AG08395 (cell line): ENCODE results near the gene ACSF3.

Source experiments
- DNase-seq: peaks from one replicate; pipeline ENCODE4 v3.0.0; 2012; ENCODE audit warnings: mixed read lengths, low spot score

Gene ACSF3

GRCh38 chr16:89131783-89132182, 38.1 kb downstream of the ACSF3 start:
- no peak for DNase-seq

DNA sequence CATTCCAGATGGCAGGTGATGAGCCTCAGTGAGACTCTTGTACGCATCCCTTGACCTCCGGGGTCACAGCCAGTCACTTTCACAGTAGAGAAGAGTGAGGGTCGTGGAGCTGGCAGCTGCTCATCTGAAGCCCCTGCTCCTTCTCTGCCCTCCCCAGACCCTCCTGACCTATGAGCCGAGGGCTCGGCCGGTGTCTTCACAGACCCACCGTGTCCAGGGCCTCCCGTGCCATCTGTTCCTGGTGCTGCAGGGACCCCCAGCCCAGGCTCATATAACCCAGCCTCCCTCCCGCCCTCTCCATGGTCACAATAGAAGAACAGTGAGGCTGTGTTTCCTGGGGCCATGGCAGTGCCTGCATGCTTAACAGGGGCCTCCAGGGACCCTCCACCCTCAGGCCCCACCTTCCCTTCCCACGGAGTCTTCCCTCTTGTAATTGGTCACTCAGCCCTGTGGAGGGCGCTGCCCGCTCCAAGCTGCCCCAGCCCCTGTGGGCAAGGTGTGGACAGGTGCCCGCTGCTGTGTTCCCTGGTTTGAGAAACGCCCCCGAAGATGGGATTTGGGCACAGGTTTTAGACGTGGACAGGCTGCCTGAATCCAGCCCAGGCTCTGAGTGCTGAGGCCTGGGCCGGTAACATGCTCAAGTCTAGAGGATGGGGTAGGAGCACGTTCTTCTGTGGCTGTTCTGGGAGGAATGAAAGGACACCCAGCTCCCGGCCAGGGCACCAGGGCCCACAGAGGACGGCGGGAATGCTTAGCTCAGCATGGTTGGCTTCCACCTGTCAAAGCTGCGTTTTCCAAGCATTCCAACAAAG, 38.7 kb downstream of the ACSF3 start:
- DNase-seq, result no peak

- no peak for DNase-seq
Measured at GRCh38 chr16:89133457-89134127, 39.9 kb downstream of the ACSF3 start.

DNA sequence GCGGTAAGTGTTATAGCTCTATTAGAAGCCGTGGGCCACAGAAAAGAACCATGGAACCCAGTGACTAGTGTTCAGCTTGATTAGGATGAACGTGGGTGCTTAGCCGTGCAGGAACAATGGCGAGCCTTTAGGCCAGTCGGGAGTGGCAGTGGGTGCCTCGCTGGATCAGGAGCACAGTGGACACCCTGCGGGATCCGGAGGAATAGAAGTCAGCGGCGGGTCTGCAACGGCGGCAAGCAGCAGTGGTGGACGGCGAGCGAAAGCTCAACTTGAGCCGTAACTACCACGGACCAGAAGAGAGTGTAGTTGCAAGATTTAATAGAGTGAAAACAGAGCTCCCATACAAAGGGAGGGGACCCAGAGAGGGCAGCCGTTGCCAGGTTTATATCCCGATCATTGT, 40.6 kb downstream of the ACSF3 start:
- DNase-seq, result no peak

DNA sequence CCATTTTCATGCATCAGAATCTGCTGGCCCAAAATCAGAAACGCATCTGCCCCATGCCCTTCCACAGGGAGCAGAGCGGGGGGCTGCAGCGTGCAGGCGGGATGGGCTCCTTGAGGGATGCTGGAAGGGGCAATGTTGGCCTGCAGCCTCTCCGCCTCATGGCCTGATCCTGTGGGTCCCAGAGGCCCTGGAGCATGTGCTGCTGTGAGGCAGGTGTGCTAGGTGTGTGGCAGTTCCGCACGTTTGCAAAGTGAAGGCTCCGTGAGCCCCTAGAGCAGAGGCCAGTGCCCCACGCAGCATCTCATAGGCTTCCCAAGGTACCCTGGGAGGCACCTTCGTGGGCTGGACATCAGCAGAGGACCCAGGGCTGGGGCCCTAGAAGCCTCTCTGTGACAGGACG, 41.5 kb downstream of the ACSF3 start:
- no peak for DNase-seq

- no peak for DNase-seq
Measured at GRCh38 chr16:89135971-89136765, 42.5 kb downstream of the ACSF3 start.

- DNase-seq, result no peak
Measured at GRCh38 chr16:89136931-89137330, 43.3 kb downstream of the ACSF3 start.

- no peak for DNase-seq
Measured at GRCh38 chr16:89137666-89138512, 44.2 kb downstream of the ACSF3 start.

DNA sequence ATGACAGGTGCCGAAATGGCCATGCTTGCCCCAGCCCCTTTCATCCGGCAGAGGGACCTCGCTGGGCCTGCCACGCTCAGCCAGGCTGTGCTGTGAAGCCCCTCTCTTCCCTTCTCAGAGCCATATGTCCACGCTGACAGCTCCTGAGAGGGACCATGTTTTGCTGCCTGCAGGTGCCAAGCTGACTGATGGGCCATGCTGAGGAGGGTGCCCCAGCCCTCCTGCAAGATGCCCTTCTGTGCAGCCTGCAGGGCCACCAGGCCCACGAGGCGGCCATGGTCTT, 44.8 kb downstream of the ACSF3 start:
- no peak for DNase-seq

DNA sequence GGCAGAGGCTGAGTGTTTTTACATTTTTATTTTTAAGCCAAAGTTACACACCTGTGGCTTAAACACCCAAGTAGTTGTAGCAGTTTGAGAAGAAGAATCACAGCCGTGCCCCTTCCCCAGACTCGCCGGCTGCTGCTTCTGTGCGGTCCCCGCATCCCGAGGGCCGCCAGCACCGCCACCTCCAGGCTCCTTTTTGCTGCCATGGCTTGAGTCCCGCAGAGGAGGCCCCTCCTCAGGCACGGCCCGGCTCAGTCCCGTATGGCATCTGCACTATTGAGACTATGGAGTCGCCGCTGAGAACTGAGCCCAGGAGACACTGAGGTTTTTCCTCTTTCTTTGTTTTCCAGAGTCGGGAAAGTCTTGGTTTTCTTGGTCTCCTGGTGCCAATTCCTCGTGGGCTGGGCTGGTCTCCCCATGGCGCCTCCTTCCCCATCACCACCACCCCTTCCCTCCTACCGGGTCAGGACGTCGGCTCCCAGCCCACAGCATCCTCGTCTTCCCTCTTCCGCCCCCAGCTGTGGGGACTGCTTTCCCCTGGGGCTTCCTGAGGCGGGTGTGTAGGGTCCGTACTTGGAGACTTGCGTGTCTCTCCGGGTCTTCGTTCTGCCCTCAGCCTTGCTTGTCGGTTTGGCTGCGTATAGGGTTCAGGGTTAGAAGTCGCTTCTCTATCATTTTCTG, 45.3 kb downstream of the ACSF3 start:
- no peak for DNase-seq

DNA sequence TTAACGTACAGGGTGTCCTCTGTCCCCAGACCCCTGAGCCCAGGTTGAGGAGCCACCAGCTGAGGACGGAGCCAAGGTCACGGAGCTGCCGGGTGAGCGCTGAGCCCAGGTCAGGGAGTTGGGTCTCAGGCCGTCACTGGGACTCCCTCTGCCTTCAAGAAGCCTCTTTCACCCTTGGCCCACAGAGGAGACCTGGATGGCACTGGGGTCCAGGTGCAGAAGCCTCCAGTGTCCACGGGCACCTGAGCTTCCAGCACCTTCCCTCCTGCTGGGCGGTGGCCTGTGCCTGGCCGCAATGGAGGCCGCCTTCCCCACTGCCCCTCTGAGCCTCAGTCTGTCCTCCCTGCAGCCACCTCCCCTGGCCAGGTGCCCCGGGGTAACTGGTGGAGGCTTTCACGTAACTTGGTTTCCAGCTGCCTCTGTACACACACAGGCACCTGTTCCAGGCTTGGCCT, 46.3 kb downstream of the ACSF3 start:
- DNase-seq, result no peak

DNA sequence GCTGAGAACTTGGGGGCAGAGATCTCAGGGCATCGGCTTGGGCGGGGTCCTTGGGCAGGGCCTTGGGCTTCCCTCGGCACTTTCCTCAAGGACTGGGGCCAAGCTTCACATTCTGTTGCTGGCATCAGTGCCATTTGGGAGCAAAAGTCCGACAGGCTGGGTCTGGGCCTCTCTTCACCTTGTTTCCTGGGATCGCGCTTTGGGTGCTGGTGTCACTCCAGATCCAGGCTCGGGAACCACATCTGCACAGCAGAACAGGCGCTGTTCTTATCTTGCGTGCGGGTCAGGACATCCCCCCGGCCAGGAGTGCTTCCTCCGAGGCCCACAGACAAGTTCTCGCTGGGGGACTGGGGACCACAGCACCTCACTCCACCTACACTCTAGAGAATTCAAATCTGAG, 46.7 kb downstream of the ACSF3 start:
- no peak for DNase-seq

- no peak for DNase-seq
Measured at GRCh38 chr16:89140981-89141883, 47.6 kb downstream of the ACSF3 start.

GRCh38 chr16:89141884-89142267, 48.2 kb downstream of the ACSF3 start:
- DNase-seq, result no peak

- no peak for DNase-seq
Measured at GRCh38 chr16:89142474-89143195, 49.0 kb downstream of the ACSF3 start.

DNA sequence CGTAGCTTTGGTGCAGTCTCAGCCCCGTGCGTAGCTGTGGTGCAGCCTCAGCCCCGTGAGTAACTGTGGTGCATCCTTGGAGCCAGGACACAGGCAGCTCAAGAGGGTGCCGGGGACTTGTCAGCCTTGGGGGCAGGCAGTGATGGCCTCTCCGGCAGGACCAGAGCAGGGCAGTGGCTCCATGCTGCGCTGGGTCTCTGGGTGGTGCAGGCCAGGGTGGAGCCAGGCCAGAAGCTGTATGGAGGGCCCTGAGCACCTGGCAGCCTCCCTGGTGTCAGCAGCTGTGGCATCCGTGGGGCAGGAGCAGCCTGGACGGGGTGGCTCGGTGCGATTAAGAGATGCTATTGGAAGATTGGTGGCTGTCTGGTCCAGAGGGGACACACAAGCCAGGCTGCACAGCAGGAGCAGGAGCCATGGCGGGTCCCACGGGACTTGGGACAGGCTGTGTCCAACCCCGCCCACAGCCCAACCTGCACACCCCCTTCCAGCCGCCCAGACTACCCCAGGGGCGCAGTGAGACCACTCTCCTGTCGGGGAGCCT, 49.6 kb downstream of the ACSF3 start:
- DNase-seq, result no peak

DNA sequence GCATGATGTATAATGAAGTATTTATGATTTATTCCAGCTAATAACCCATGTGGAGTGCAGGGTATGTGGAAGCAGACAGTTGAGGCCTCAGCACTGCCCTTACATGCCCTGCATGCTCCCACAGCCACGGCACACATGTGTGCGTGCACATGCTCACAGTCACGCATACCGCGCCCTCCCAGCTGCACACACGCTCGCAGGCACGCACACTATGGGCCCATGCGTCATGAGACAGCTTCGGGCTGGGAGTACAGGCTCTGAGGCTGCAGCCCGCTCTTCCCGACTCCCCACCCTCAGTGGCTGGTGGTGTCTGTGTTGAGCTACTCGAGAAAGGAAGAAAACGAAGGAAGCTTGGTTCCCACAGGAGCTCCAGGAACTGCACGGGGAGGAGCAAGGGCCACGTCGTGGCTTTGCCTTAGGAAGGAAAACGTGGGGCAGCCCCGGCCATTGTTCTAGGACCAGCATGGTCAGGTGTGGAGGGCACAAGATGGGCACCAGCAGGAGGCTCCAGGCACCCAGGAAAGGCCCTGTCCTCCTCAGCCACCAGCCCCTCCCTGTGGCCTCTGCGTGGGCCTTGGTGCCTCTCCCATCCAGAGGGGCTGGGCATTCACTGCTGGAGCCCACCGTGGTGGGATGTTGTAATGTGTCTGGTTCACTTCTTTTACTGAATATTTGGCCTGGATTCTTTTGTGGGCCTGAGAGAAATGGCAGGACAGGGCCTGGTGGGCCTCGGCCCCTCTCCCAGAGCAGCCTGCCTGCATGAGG, 50.4 kb downstream of the ACSF3 start:
- no peak for DNase-seq

DNA sequence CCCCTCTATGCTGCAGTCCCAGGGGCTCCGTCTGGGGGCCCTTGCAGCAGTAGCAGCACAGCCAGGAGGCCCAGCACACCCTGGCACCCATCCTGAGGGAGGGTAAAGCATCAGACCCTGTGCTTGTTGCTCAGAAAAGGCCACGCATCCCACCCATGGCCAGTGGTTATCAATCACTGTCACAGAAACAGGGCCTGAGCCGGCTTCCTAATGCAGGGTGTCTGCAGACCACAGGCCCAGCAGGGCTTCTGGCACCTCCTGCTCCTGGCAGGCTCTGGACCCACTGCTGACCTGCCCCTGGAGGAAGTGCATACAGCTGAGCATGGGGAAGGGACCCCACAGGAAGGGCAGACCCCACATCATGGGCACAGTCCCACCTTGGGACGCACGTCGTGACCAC, 51.0 kb downstream of the ACSF3 start:
- no peak for DNase-seq
